ENCODE data around the gene C11orf52.

DNA sequence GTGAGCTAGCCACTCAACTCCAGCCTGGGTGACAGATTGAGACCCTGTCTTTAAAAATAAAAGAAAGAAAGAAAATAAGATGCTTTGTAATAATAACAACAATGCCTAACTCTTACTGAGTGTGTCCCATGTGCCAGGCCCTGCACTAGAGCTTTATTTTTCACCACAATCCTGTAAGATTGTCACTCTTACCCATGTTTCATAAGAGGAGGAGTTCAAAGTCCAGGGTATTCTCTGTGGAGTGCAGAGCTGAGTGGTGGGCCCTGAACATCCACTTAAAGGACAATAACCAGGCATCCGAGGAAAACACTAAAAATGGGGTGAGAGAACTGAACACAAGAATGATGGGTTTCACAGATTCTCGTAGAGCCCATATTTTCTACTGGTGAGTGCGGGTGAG, 925 bp upstream of the C11orf52 start:
- TF ChIP-seq, protein P1, sequence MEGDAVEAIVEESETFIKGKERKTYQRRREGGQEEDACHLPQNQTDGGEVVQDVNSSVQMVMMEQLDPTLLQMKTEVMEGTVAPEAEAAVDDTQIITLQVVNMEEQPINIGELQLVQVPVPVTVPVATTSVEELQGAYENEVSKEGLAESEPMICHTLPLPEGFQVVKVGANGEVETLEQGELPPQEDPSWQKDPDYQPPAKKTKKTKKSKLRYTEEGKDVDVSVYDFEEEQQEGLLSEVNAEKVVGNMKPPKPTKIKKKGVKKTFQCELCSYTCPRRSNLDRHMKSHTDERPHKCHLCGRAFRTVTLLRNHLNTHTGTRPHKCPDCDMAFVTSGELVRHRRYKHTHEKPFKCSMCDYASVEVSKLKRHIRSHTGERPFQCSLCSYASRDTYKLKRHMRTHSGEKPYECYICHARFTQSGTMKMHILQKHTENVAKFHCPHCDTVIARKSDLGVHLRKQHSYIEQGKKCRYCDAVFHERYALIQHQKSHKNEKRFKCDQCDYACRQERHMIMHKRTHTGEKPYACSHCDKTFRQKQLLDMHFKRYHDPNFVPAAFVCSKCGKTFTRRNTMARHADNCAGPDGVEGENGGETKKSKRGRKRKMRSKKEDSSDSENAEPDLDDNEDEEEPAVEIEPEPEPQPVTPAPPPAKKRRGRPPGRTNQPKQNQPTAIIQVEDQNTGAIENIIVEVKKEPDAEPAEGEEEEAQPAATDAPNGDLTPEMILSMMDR (conservative IDR thresholded peaks at IDR 0.05 in 1 of 2, IDR thresholded peaks at IDR 0.05 in 1 of 2; ENCODE audit: extremely low read depth in 1 of 2, insufficient read depth in 1 of 2, low read depth in 1 of 2, low read length in 2 of 2): no peak
- no peak for TF ChIP-seq EZH2 (IDR thresholded peaks at IDR 0.05; ENCODE audit: borderline replicate concordance, low read length)

Data from mammary epithelial cell (primary cell).